GM21529 (cell line): Measurements from ENCODE around the gene NAV2.

Experiments
- ATAC-seq: cut with Tn5 transposase; IDR thresholded peaks from one replicate; pipeline ENCODE4 v1.9.1; 2021; ENCODE audit not compliant: unreplicated experiment

NAV2 gene

GRCh38 chr11:19742588-19743292 lies 30.1 kb downstream of the NAV2 start:
- peak; percentile 90 for ATAC-seq

- no peak for ATAC-seq
Observed at GRCh38 chr11:19743622-19744021, 31.0 kb downstream of the NAV2 start.

- ATAC-seq = no peak
Observed at GRCh38 chr11:19744130-19744529, 31.5 kb downstream of the NAV2 start.

GRCh38 chr11:19746086-19746485 lies 33.4 kb downstream of the NAV2 start:
- ATAC-seq = no peak

- no peak for ATAC-seq
Observed at GRCh38 chr11:19747634-19748033, 35.0 kb downstream of the NAV2 start.

- no peak for ATAC-seq
Observed at GRCh38 chr11:19751055-19751454, 38.4 kb downstream of the NAV2 start.

- ATAC-seq = no peak
Observed at GRCh38 chr11:19753451-19754106, 40.9 kb downstream of the NAV2 start.

- ATAC-seq = no peak
Observed at GRCh38 chr11:19756675-19757475, 44.2 kb downstream of the NAV2 start.

- ATAC-seq = no peak
Observed at GRCh38 chr11:19759389-19759788, 46.8 kb downstream of the NAV2 start.

GRCh38 chr11:19762266-19762665 lies 49.6 kb downstream of the NAV2 start:
- no peak for ATAC-seq

- ATAC-seq = no peak
Observed at GRCh38 chr11:19763330-19763729, 50.7 kb downstream of the NAV2 start.

- no peak for ATAC-seq
Observed at GRCh38 chr11:19766206-19766605, 53.6 kb downstream of the NAV2 start.

- no peak for ATAC-seq
Observed at GRCh38 chr11:19766810-19767209, 54.2 kb downstream of the NAV2 start.

GRCh38 chr11:19767627-19768151 lies 55.1 kb downstream of the NAV2 start:
- ATAC-seq = no peak

- ATAC-seq = no peak
Observed at GRCh38 chr11:19768197-19768596, 55.6 kb downstream of the NAV2 start.

GRCh38 chr11:19768815-19769214 lies 56.2 kb downstream of the NAV2 start:
- no peak for ATAC-seq

GRCh38 chr11:19769820-19770219 lies 57.2 kb downstream of the NAV2 start:
- no peak for ATAC-seq

- no peak for ATAC-seq
Observed at GRCh38 chr11:19770277-19770676, 57.6 kb downstream of the NAV2 start.

GRCh38 chr11:19771463-19771862 lies 58.8 kb downstream of the NAV2 start:
- no peak for ATAC-seq

- ATAC-seq = no peak
Observed at GRCh38 chr11:19772480-19772879, 59.8 kb downstream of the NAV2 start.

- ATAC-seq = no peak
Observed at GRCh38 chr11:19774329-19774728, 61.7 kb downstream of the NAV2 start.
